ENCODE measurements around the gene RNF223.

DNA sequence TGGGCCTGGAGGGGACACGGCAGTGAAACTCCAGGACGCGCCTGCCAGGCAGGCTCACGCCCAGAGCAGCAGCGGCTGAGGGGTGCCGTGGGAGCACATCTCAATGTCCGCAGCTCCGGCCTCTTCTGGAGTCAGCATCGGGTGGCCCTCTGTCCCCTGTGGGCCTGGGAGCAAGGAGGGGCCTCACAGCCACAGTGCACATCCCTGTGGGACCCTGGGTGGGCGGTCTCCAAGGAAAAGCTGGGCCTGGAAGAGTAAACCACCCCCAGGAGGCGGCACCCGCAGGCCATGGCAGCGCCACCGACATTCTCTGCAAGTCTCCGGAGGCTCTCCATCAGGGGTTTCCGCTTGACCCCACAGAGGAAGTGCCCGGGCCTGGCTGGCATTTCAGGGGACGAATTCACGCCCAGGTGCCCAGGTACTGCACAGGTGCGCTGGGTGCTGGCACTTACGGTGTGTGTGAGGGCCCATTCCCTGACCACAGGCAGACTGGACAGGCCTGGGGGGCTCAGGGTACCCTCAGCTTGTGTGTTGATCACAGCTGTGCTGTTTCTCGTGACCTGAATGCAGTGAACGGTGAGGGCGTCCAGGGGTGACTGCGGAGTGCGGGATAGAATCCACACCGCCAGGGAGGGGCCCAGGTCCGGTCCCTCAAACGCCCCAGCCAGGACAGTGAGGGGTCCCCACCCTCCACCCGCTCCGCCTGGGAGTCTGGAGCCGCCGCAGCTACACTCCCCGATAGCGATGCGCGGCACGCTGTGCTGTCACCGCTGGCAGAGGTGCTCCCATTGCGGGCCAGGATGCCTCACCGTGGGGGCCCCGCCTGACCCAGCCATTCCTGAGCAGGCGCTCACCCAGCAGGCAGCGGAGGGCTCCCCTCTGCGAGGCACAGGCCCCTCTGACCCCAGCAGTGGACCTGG lies 16.6 kb upstream of the RNF223 start:
- TF ChIP-seq TARDBP (IDR thresholded peaks at IDR 0.05) (no peak), ARNT (IDR thresholded peaks at IDR 0.05) (no peak), ELF4 (IDR thresholded peaks at IDR 0.05) (no peak), FOXA1 (IDR thresholded peaks at IDR 0.05) (no peak), SUZ12 (IDR thresholded peaks at IDR 0.05) (no peak), FOXK2 (IDR thresholded peaks at IDR 0.05) (no peak), FOXM1 (IDR thresholded peaks at IDR 0.05; ENCODE audit: borderline replicate concordance) (no peak)

All from HEK293T (cell line).